NT2/D1 (cell line): ENCODE results near the gene ZNF445.

Experiments
- SUZ12 ChIP-seq: IDR thresholded peaks from 2 replicates; pipeline ENCODE4 v1.6.1; 2011; ENCODE audit not compliant: insufficient read length, insufficient read depth; ENCODE audit errors: extremely low read depth
- YY1 ChIP-seq: IDR thresholded peaks from 2 replicates; pipeline ENCODE4 v1.6.1; 2011; ENCODE audit not compliant: insufficient read length, insufficient read depth
- ZNF274 ChIP-seq: IDR thresholded peaks from 2 replicates; pipeline ENCODE4 v1.6.1; 2011; ENCODE audit warnings: mild to moderate bottlenecking, low read depth, low read length

- TF ChIP-seq ZNF274, result no peak
- TF ChIP-seq YY1, result no peak
- no peak for TF ChIP-seq SUZ12
Measured at GRCh38 chr3:44402548-44402947, 74.9 kb downstream of the ZNF445 start.
